ENCODE data around the gene EDARADD.

GRCh38 chr1:236455243-236455642, 61.2 kb downstream of the EDARADD start:
- no peak for TF ChIP-seq CTCF (IDR thresholded peaks at IDR 0.05)
- no peak for TF ChIP-seq POLR2A (IDR thresholded peaks at IDR 0.05)

Data from thyroid gland (tissue), 4 donors.